ENCODE results near the gene ZNF543. TPM values are rescaled to one million over a fixed set of nuclear protein-coding genes. Genes with fewer than 3 reads are reported as not detected.

The ZNF543 gene
- 2.0 and 2.7 TPM in 2 replicates for total RNA-seq

DNA sequence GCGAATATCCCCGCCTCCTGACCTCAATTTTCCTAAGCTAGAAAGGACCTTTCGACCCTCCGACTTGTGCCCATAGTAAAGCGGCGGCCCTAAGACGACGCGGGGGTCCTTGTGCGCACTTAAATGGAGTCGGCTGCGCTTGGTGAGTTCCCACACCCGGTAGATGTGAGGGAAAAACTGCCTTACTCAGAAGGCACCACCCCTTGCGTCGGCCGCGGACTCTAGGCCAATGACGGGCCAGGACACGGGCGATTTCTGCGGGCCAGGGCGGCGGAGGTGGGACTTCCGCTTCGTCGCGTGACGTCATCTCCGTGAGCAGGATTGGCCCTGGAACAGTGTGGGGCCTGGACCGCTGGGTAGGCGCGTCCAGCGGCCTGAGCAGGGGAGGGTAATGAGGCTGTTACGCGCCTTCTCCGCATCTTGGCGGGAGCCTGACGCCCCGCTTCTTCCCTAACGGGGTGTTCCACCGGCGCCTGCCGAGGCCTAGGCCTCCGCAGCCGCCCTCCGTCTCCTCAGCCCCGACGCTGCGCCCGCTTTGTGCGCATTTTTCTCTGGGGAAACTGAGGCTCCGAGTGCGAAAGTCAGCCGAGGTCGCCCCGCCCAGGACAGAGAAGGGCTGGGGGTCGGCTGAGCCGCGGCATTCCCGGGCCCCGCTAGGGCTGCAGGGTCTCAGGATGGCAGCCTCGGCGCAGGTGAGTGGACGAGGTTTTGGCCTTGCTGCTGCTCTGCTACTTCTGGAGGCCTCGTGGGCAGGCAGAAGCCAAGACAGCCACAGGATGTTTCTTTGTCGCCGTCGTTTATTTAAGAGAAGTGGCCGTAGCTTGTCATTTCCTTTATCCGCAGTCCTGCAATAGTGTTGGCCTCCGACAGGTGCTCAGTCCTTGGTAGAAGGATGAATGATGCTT lies at the start of gene ZNF543:
Gene ZNF543 (plus strand): TSS at position 293 of the 905 bp plus-strand sequence. CDS start 382 bp downstream, at position 675.

GRCh38 chr19:57280165-57280961 lies 39.9 kb upstream of the ZNF543 start, which contains the start of gene ZNF460:
Gene ZNF460, plus strand, starts transcription at chr19:57280485. Its CDS starts 322 bp downstream, at chr19:57280807.

DNA sequence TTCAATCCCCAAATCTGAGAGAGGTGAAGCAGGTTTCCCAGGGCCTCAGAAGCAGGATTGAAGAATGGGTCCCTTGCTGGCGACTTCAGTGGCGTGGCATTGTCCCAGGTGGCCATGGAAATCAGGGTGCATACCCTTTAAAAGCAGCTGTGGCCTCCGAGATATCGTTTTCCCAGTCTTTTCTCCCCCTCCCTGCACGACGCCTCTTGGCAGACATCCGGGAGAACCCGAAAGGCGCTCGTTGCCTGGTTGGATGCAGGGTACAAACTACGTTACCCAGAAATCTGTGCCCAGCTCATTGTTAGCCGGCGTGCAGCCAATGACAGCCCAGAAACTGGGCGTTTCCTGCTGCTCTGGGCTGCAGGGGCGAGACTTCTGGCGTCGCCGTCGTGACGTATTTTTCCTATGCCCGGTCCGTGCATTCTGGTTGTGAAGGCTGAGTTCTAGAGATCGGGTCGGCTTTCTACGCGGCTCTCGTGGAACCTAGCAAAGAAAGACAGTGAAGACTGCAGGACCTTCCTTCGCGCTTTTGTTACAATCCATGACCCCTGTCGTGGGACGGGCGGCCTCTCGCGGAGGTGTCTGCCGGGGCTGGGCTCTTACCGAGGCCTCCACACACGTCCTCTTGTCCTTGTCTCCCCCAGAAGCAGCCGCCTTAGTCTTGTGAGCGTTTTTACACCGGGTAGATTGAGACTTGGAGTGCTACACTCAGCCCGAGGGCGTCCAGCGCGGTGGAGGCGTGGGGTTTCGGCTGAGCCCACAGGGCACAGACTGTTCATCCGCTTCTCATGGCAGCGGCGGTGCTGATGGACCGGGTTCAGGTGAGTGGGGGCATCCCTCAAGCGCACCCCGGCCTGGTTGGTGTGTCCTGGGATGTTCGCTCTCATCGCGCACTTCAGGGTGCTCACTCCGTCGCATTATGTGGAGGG lies 30.9 kb downstream of the ZNF543 start, which contains the start of gene ZNF304:
Gene ZNF304 (plus strand): TSS at position 395 of the 929 bp plus-strand sequence. CDS start 394 bp downstream, at position 789.

GRCh38 chr19:57362997-57363687 lies 42.9 kb downstream of the ZNF543 start, which contains the start of the genes TRAPPC2B and ZNF547:
Gene TRAPPC2B, plus strand, starts transcription at chr19:57363551. Its CDS starts 1,283 bp downstream, at chr19:57364834.
Gene ZNF547, plus strand, starts transcription at chr19:57363551. Its CDS starts 5,005 bp downstream, at chr19:57368556.

Other genes with a start within 250 kb of the ZNF543 start
- not detected in 2 replicates for gene USP29, start 200.5 kb upstream of the ZNF543 start, total RNA-seq
- not detected in 2 replicates for gene ZIM3, start 175.3 kb upstream of the ZNF543 start, total RNA-seq
- not detected in 2 replicates for gene DUXA, start 153.0 kb upstream of the ZNF543 start, total RNA-seq
- gene ZNF264, start 129.0 kb upstream of the ZNF543 start, total RNA-seq: 10.7 and 12.1 TPM in 2 replicates
- 0.18 and 0.58 TPM in 2 replicates for gene AURKC, start 89.4 kb upstream of the ZNF543 start, total RNA-seq
- gene ZNF805, start 79.8 kb upstream of the ZNF543 start, total RNA-seq: 4.3 and 5.7 TPM in 2 replicates
- 10.5 and 16.4 TPM in 2 replicates for gene ZNF460, start 40.0 kb upstream of the ZNF543 start, total RNA-seq
- 2.3 and 3.2 TPM in 2 replicates for gene ZNF304, start 30.8 kb downstream of the ZNF543 start, total RNA-seq
- 23.2 and 34.6 TPM in 2 replicates for gene TRAPPC2B, start 43.1 kb downstream of the ZNF543 start, total RNA-seq
- 2.1 and 2.6 TPM in 2 replicates for gene ZNF547, start 43.1 kb downstream of the ZNF543 start, total RNA-seq
- 5.8 and 10.3 TPM in 2 replicates for gene ZNF548, start 69.4 kb downstream of the ZNF543 start, total RNA-seq
- gene ZNF17, start 90.7 kb downstream of the ZNF543 start, total RNA-seq: 0.86 and 5.8 TPM in 2 replicates
- 1.4 and 2.9 TPM in 2 replicates for gene ZNF749, start 114.9 kb downstream of the ZNF543 start, total RNA-seq
- not detected in 2 replicates for gene VN1R1, start 136.7 kb downstream of the ZNF543 start, total RNA-seq
- 4.4 and 4.9 TPM in 2 replicates for gene ZNF772, start 157.1 kb downstream of the ZNF543 start, total RNA-seq
- 4.6 and 6.7 TPM in 2 replicates for gene ZNF419, start 167.3 kb downstream of the ZNF543 start, total RNA-seq
- gene ZNF773, start 179.5 kb downstream of the ZNF543 start, total RNA-seq: 5.7 and 7.5 TPM in 2 replicates
- 2.7 and 2.9 TPM in 2 replicates for gene ZNF549, start 206.9 kb downstream of the ZNF543 start, total RNA-seq
- 0.86 and 1.8 TPM in 2 replicates for gene ZNF550, start 239.4 kb downstream of the ZNF543 start, total RNA-seq

Data from myometrial cell (primary cell).